Inferior parietal cortex (tissue), 1 donor: Measurements from ENCODE around the gene GAB1.

ENCODE experiments used
- DNase-seq: peaks from one replicate; pipeline ENCODE4 v3.0.0-alpha.2; 2016; ENCODE audit errors: extremely low spot score

The GAB1 gene

DNA sequence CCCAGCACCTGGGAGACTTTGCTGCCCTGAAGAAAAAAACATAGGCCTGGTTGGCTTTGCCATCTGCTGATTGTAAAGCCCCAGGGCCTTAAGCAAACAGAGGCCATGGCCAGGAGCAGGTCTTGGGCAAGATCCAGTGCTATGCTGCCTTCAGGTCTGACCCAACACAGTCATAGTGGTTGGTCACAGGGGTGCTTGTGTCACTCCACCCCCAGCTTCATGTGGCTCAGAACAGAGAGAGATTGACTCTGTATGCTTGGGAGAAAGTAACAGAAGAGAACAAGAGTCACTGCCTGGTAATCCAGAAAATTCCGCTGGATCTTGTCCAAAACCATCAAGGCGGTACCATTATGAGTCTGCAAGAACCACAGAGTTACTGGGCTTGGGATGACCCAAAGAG lies 152.4 kb downstream of the GAB1 start:
- DNase-seq = no peak

DNA sequence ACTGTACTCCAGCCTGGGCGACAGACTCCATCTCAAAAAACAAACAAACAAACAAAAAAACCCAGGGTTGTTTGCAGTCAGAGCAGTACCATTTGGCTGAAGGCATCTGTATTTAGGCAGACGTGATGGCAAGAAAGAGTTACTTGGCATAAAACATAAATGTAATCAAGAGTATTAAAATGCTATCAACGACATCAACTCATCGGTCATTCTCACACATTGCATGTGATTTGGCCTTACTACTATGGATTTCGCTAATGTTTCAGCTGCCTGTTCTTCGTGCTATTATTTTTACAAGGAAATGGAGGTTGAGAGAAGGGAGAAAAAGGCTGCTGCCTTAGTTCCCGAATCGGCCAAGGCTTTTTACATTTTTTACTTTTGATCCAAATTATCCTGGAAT lies 161.3 kb downstream of the GAB1 start:
- no peak for DNase-seq

DNA sequence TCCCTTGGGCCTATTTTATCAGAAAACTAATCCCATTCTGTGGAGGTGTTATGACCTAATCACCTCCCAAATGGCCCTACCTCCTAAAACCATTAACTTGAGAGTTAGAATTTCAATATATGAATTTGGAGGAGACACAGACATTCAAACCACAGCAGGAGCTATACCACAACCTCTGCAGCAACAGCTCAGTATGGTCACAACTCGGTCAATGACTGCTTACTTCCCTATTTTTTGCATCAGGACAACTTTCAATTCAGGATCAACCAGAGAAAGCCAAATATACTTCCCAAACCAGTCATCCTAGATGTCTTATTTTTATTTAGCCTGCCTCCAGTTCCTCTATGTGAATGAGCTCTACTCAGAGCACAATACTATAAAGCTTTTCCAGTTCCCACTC lies 165.6 kb downstream of the GAB1 start:
- no peak for DNase-seq

DNA sequence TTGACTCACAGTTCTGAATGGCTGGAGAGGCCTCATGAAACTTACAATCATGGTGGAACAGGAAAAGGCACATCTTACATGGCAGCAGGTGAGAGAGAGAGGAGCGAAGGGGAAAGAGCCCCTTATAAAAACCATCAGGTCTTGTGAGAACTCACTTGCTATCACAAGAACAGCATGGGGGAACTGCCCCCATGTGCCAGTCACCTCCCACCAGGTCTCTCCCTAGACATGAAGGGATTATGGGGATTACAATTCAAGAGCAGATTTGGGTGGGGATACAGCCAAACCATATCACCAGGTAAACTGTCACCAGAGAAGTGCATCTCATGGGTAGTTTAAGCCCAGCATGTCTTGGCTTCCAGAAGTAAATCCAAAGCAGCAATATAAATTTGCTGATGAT lies 169.4 kb downstream of the GAB1 start:
- DNase-seq = no peak

DNA sequence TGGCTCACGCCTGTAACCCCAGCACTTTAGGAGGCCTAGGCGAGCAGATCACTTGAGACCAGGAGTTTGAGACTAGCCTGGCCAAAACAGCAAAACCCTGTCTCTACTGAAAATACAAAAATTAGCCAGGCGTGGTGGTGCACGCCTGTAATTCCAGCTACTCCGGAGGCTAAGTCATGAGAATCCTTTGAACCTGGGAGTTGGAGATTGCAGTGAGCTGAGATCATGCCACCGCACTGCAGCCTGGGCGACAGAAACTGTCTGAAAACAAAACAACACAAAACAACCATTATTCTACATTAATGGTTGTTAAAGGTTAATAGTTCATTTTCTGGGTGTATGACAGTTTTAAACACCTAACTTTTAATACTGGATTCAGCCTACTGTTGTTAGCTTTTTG lies 175.2 kb downstream of the GAB1 start:
- no peak for DNase-seq

DNA sequence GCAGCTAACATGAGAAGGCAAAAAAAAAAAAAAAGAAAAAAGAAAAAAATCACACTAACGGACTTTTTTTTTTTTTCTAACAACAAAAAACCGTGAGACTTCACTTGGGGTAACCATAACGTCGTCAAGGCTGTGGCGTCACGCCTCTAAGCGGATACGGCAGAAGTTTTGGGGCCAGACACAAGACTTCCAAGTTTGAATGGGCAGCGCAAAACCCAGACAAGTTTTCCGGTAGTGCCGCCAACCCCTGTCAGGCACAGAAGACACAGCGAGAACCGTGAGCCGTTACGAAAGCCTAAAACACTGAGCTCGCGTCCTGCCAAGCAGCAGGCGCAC lies 176.3 kb downstream of the GAB1 start:
- no peak for DNase-seq

DNA sequence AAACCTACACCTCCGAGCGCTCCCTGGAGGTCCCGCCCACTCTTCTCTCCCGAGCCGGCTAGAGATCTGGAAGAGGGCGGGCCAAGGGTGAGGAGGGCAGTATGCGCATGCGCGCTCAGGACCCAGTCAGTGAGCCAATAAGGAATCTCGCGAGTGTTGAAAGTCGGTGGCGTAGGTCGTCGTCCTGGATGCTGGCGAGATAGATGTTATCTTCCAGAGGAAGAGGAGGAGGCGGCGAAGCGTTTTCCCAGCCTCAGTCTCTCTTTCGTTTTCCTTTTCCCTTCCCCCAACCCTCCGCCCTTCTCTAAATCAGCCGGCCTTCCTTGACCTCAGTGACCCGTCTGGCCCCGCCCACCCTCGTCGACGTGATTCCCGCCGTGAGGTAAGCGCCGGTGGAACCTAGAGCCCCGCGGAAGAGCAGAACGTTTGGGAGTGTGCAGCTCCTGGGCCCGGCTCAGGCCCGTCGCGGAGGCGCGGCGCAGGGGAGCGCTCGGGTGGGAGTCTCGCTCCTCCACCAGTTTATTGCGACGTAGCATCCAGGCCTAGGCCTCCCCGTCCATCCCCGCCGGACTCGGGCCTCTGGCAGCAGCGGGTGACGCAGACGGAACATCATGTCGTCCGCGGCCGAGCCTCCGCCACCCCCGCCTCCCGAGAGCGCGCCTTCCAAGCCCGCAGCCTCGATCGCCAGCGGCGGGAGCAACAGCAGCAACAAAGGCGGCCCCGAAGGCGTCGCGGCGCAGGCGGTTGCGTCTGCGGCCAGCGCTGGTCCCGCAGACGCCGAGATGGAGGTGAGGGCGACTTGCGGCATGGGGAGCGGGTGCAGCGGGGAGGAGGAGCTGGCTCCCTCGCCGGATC lies 176.9 kb downstream of the GAB1 start, which contains the start of gene SMARCA5:
Gene SMARCA5, plus strand, starts transcription at position 389 of the 855 bp plus-strand sequence. Its CDS starts 223 bp downstream, at position 612.
- DNase-seq = peak; percentile 98

DNA sequence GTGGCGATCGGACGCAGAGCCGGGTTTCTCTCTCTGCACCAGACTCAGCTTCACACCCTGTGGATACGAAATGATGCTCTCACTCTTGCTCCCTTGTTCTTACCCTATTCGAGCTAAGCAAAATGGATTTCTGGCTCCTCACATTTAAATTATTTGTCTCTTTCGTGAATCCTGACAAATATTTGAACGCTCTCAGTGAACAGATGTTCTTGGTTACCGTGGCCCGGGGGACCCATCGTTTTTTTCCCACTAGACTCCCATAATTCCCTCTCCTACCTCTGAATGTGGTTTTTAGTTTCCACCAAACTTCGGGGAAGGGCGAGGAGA lies 177.5 kb downstream of the GAB1 start:
- peak; percentile 43 for DNase-seq

DNA sequence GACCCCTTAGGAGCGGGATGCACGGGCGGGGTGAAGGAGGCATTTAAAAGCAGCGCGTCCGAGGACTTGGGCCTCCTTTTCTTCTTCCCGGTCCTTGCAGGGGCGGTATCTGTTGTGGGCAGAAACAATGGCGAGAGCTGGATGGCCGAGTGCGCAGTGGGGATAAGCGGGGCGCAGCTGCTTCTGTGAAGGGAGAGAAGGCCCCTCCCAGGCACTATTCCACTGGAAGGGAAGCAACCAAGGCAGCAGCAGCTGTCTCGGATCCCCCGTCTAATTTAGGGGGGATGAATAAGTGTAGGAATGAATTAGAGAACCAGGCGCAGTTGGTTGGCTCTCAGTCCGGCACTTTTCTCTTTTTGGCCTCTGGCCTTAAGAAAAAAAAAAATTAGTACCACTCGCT lies 177.8 kb downstream of the GAB1 start:
- DNase-seq = no peak

DNA sequence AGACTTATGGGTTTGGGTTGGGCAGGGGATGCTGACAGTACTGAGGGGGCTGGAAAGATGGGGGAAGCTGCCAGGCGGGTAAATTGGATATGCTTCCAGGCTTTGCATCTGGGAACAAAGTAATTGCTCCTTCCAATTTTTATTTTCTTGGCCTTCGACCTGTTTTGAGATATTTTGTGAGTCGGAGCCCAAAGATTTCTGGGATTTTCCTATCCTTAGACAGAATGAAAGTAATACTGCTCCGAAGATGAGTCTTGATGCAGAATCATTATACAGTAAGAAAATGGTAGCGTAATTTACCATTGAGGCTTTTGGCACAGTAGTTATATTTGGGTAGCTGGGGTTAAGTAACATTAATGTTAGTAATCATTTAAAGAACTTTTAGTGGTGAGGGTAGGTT lies 178.2 kb downstream of the GAB1 start:
- DNase-seq = no peak

DNA sequence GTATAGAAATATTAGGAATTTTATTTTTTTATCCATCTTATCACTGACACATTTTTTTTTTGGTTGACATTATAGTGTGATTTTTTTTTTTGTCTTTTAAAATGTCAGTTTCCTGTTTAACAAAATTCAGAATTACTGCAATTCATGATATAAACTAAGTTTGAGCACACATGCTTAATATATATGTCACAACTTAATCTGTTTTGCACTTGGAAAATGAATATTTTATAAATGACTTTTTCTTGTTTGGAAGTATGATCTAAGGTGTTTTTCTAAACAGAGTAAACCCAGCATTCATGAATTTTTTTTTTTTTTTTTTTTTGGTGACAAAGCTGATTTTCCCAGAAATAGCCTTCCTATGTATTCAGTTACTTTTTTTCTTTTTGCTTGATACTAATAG lies 179.2 kb downstream of the GAB1 start:
- no peak for DNase-seq

DNA sequence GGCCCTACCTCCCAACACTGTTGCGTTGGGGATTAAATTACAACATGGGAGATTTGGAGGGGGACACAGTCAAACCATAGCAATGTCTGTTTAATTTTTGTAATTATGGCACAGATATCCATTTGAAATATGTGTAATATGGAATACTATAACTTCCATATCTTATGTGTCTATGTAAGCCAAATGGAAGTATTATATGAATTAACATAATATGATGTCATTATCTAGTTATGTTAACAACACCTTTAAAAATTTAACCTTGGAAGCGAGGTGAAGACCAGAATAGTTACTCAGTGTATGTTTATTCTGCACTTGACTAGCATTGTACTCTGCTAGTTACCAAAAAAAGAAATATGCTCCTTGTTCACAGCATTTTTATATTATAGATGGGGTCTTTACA lies 181.1 kb downstream of the GAB1 start:
- no peak for DNase-seq
